HG03108 (cell line): ENCODE data around the gene SETD1B.
"Not testable (repeated sequence)": the region's sequence is repeated elsewhere in the genome, so short reads cannot be mapped to it uniquely, and the experiment has no call there.

Experiments
- ATAC-seq: cut with Tn5 transposase; IDR thresholded peaks from one replicate; pipeline ENCODE4 v1.9.1; 2021; ENCODE audit warnings: moderate library complexity; ENCODE audit not compliant: unreplicated experiment

SETD1B gene

GRCh38 chr12:121779422-121779895, 24.4 kb upstream of the SETD1B start:
- ATAC-seq = no peak

GRCh38 chr12:121780429-121780828, 23.4 kb upstream of the SETD1B start:
- no peak for ATAC-seq

GRCh38 chr12:121781484-121781997, 22.3 kb upstream of the SETD1B start:
- ATAC-seq = peak; percentile 24

GRCh38 chr12:121781998-121782979, 21.5 kb upstream of the SETD1B start:
- ATAC-seq = peak; percentile 55

- no peak for ATAC-seq
These were observed 20.0 kb upstream of the SETD1B start for GRCh38 chr12:121783766-121784165.

- no peak for ATAC-seq
These were observed 19.3 kb upstream of the SETD1B start for GRCh38 chr12:121784460-121784859.

GRCh38 chr12:121786440-121786825, 17.4 kb upstream of the SETD1B start:
- no peak for ATAC-seq

- no peak for ATAC-seq
These were observed 16.5 kb upstream of the SETD1B start for GRCh38 chr12:121787063-121788025.

GRCh38 chr12:121788176-121788818, 15.5 kb upstream of the SETD1B start:
- ATAC-seq = no peak

- ATAC-seq = no peak
These were observed 14.5 kb upstream of the SETD1B start for GRCh38 chr12:121789233-121789781.

GRCh38 chr12:121789800-121790728, 13.7 kb upstream of the SETD1B start:
- ATAC-seq = peak; percentile 32

- ATAC-seq = not testable (repeated sequence)
These were observed 13.0 kb upstream of the SETD1B start for GRCh38 chr12:121790785-121791184.

GRCh38 chr12:121791671-121792551, 11.9 kb upstream of the SETD1B start:
- no peak for ATAC-seq

GRCh38 chr12:121792607-121793439, 11.0 kb upstream of the SETD1B start:
- ATAC-seq = no peak

- ATAC-seq = peak; percentile 14
These were observed 10.4 kb upstream of the SETD1B start, which contains the start of gene RHOF for GRCh38 chr12:121793440-121793837. Gene RHOF (minus strand): TSS chr12:121793688. CDS start chr12:121793633, 55 bp downstream.

GRCh38 chr12:121793838-121794533, 9.8 kb upstream of the SETD1B start:
- ATAC-seq = peak; percentile 46
